SU-DHL-6 (cell line): ENCODE results near the gene SOX5.
"Not testable (repeated sequence)": the region's sequence is repeated elsewhere in the genome, so short reads cannot be mapped to it uniquely, and the experiment has no call there.

ENCODE experiments used
- EZH2phosphoT487 ChIP-seq: fragments of 200-600 bp; sonication (generic), shearing (Covaris generic); conservative IDR thresholded peaks from 2 replicates; pipeline ENCODE4 v1.6.1; 2018; ENCODE audit warnings: mild to moderate bottlenecking, antibody characterized with exemption, low read length, moderate library complexity, mixed read lengths
- TF ChIP-seq, protein P1 (sequence below): fragments of 200-600 bp; sonication (generic); IDR thresholded peaks from one replicate; pipeline ENCODE4 v1.5.1; 2017; ENCODE audit warnings: antibody characterized with exemption, mild to moderate bottlenecking, low read length, moderate library complexity; ENCODE audit not compliant: insufficient read depth, poor library complexity, severe bottlenecking

DNA sequence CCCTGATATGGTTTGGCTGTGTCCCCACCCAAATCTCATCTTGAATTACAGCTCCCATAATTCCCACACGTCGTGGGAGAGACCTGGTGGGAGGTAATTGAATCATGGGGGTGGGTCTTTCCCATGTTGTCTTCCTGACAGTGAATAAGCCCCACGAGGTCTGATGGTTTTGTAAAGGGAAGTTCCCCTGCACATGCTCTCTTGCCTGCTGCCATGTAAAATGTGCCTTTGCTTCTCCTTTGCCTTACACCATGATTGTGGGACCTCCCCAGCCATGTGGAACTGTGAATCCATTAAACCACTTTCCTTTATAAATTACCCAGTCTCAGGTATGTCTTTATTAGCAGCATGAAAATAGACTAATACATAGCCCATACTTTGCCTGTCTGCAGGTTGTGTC is 458.4 kb downstream of the SOX5 start:
- TF ChIP-seq, protein P1, sequence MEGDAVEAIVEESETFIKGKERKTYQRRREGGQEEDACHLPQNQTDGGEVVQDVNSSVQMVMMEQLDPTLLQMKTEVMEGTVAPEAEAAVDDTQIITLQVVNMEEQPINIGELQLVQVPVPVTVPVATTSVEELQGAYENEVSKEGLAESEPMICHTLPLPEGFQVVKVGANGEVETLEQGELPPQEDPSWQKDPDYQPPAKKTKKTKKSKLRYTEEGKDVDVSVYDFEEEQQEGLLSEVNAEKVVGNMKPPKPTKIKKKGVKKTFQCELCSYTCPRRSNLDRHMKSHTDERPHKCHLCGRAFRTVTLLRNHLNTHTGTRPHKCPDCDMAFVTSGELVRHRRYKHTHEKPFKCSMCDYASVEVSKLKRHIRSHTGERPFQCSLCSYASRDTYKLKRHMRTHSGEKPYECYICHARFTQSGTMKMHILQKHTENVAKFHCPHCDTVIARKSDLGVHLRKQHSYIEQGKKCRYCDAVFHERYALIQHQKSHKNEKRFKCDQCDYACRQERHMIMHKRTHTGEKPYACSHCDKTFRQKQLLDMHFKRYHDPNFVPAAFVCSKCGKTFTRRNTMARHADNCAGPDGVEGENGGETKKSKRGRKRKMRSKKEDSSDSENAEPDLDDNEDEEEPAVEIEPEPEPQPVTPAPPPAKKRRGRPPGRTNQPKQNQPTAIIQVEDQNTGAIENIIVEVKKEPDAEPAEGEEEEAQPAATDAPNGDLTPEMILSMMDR = not testable (repeated sequence)
- not testable (repeated sequence) for TF ChIP-seq EZH2phosphoT487
